ENCODE data around the gene FANCG.

DNA sequence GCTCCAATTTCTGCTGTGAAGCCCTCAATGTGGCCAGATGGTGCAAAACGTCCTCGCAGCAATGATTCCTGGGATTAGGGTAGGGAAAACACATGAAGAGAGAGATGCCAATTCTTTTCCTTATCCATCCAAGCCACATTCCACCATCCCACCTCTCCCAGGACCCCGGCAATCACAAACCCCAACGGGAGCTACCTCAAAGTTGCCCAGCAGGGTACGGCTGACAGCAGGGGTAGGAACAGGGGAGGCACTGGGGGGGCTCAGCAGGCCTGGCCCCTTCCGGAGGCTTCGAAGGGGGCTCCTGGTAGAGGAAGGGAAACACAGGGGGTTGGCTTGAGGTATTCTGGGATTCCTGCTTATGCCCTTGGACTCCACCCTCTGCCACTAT lies 26.6 kb upstream of the FANCG start:
- TF ChIP-seq, protein P1, sequence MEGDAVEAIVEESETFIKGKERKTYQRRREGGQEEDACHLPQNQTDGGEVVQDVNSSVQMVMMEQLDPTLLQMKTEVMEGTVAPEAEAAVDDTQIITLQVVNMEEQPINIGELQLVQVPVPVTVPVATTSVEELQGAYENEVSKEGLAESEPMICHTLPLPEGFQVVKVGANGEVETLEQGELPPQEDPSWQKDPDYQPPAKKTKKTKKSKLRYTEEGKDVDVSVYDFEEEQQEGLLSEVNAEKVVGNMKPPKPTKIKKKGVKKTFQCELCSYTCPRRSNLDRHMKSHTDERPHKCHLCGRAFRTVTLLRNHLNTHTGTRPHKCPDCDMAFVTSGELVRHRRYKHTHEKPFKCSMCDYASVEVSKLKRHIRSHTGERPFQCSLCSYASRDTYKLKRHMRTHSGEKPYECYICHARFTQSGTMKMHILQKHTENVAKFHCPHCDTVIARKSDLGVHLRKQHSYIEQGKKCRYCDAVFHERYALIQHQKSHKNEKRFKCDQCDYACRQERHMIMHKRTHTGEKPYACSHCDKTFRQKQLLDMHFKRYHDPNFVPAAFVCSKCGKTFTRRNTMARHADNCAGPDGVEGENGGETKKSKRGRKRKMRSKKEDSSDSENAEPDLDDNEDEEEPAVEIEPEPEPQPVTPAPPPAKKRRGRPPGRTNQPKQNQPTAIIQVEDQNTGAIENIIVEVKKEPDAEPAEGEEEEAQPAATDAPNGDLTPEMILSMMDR (IDR thresholded peaks at IDR 0.05; ENCODE audit: insufficient read depth, low read depth, low read length): no peak
- TF ChIP-seq EZH2 (IDR thresholded peaks at IDR 0.05; ENCODE audit: insufficient read depth, low read length): no peak

Data from astrocyte (in vitro differentiated cells and primary cell).